Stimulated activated CD4-positive, alpha-beta T cell treated with anti-CD3 and anti-CD28 coated beads, Interleukin-12 subunit alpha, Interleukin-12 subunit beta, amount 100 ng/mL, for 4 hours (primary cell): ENCODE data around the gene XRN2.
"Not testable (repeated sequence)": the region's sequence is repeated elsewhere in the genome, so short reads cannot be mapped to it uniquely, and the experiment has no call there.

Source experiments
- DNase-seq: peaks from one replicate; pipeline ENCODE4 v3.0.0-alpha.2; 2020

The XRN2 gene

DNA sequence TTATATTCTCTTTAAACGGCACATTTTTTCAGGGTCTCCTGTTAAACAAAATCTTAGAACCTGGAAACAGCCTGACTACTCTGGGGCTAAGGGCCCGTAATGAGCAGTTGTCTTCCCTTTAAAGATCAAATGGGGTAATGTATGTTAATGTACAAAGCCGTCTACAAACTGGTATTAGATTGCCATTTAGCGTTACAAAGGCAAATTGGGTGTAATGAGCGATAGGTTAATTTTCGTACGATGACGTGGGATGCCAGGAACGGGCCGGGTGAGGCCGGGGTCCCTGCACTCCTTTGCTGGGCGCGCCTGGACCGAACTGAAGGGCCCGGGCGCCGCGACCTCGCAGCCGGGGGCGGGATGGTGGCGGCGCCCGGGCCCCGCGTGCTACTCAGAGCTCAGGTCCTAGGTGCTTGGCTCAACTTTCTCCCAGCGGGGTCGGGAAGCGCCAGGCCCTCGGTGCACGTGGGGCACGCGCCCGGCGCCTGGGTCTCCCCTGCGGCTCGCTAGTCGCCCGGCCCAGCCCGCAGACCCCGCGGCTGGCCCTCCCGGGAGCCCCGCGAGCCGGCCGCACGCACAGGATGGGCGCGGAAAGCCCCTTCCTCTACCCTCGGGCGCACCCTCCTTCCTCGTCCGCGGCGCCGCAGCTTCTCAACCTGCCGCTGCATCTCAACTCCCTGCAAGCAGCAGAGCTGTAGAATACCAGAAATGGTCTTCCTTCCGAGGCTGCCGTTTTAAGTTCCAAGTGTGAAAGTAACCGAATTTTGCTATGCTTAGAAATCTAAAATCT, 88.2 kb downstream of the XRN2 start:
- no peak for DNase-seq

- DNase-seq = no peak
Observed at GRCh38 chr20:21391972-21392352, 88.8 kb downstream of the XRN2 start.

- DNase-seq = no peak
Observed at GRCh38 chr20:21393166-21393565, 90.0 kb downstream of the XRN2 start.

- no peak for DNase-seq
Observed at GRCh38 chr20:21393816-21394519, 90.8 kb downstream of the XRN2 start.

DNA sequence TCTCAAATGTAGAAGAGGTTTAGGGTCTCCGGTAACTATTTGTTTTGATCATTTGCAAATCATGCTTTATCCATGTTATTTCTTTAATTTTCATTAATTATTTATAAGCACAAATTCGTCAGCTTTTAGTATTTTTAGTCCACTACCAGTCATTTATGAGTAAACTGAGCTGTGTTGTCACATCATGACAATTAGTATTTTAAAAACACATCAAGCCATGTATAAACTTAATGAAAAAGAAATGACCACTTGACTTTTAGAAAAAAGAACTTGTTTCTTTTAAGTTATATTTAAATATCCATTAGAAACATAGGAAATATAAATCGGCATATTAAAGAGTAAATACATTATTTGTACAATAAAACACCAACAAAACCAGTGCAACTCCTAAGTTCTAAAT, 91.4 kb downstream of the XRN2 start:
- DNase-seq = no peak

DNA sequence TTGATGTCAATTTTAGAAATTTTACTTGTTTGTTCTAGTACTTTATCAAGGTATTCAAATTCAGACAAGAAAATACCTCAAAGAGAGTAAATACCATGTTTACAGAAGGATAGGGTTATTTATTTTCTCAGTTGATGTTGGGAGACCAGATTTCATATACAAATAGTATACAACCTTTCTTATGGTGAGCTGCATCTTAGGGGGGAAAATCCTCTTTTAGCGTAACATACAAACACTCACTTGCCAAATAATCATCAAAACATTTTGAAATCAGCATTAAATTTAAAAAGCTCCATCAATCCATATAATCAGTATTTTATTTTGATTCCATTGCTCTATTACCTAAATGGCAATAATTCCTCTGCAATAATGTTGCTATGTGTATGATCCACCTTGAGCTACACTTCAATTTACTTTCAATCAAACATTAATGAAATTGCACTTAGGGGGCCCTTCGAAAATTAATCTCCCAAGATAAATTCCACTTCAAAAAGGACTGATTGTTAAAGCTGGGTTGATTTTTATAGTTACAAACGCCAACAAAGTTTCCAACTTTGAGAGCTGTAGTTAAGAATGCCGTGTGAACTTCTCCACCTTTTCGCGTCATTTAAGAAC, 92.0 kb downstream of the XRN2 start:
- no peak for DNase-seq

DNA sequence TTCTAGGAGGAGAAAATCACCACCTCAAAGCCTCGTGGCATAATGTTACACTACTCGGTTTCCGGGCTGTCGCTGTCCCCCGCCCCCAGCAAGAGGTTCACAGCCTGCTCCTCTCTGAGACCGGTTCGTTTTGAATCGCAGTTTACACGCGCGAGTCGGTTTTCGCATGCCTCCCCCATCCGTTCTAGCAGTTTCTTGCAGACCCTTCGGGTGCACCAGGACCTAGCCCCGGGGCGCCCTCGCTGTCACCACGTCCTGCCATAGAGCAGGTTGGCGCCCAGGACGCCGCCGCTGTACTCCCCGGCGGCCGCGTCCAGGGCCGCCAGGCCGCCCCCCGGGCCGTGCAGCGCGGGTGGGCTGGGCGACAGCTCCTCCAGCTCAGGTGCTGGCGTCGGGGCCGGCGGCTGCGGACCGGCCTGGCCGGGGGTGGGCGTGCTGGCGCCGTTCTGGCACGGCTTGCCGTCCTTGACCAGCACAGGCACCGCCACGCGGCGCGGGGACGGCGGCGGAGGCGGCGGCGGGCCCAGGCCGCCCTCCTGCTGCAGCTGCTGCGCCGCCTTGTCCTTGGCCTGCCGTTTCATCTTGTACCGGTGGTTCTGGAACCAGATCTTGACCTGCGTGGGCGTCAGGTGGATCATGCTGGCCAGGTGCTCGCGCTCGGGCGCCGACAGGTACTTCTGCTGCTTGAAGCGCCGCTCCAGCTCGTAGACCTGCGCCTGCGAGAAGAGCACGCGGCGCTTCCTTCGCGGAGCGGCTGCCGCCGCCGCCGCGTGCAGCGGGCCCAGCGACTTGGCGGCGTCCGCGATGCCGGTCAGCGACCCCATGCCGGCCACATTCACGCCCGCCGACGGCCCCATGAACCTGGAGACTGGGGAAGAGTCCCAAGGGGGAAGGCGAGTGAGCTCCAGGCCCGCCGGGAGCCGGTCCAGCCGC, 92.8 kb downstream of the XRN2 start:
- peak; percentile 18 for DNase-seq

GRCh38 chr20:21396599-21397340, 93.6 kb downstream of the XRN2 start:
- DNase-seq = peak; percentile 2

DNA sequence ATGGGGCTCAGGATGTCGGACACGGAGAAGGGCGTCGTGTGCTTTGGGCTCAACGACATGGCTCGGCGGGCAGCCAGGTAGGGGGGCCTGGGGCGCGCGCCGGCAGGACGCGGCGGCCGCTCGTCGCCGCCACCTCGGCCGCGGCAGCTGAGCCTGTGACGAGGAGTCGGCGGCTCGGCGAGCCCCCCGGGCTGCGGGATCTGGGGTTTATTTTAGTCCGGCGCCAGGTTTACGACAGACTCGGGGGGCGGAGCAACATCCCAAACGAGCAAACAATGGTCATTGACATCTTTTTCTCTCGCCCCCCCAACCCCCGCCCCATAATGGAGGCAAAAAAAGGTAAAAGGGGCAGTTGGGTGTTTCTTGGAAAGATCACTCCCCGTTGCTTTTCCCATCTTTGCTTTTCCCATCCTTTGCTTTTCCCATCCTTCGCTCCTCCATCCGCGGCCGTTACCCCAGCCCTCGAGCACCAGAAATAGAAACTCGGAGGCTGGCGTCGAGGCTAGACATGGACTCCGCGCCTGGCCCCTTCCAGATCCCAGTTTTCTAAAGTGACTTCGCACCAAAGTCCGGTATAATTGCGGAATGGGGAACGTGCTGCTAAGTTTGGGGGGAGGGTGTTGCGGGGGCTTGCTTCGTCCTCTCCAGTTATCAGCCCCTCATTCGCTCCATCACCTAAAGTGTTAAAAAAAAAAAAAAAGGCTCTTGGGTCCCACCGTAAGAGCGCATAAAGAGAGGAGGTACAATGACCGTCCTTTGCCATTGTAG, 94.4 kb downstream of the XRN2 start, which contains the start of gene NKX2-4:
Gene NKX2-4, minus strand, starts transcription at position 186 of the 768 bp plus-strand sequence. Its CDS starts 127 bp downstream, at position 59.
- no peak for DNase-seq

DNA sequence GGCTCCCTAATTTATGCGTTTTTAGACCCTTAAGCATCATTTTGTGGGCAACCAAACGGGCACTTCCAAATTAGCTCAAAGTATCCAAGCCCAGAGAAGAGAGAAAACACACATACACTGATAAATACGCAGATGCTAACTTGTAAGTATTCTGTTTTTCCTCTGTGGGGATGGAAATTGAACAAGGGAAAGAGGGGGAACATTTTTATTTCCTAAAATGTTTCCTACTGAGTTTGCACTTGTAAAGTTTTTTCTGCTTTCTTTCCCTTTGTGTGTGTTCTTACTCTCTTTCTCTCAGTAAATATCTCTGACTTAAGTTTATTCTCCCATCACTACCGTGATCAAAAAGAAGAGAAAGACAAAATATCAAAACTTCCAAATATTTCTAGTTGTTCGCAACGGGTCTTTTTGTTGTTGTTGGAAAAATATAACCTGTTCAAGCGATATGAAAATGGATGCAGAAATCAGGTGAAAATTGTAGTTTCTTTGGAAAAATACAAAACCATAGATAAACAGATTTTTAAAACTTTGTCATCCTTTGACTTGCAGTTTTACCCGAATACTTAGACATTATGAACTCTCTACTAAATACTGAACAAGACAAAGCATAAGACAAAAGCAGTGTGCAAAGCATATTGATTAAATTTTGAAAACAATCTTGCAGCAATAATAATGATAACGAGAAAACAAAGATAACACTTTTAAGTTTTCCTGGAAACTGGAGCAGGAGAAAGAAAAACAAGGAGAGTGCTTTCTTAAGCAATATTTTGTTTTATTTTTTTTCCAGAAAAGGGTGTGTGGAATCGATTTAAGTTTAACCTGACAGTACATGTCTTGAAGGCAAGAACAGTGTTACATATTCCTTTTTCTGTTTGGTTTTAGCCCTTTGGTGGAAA, 95.2 kb downstream of the XRN2 start:
- DNase-seq = no peak

GRCh38 chr20:21399005-21399475, 95.9 kb downstream of the XRN2 start:
- DNase-seq = no peak

- DNase-seq = no peak
Observed at GRCh38 chr20:21411725-21412124, 108.6 kb downstream of the XRN2 start.

GRCh38 chr20:21413996-21414395, 110.9 kb downstream of the XRN2 start:
- not testable (repeated sequence) for DNase-seq

DNA sequence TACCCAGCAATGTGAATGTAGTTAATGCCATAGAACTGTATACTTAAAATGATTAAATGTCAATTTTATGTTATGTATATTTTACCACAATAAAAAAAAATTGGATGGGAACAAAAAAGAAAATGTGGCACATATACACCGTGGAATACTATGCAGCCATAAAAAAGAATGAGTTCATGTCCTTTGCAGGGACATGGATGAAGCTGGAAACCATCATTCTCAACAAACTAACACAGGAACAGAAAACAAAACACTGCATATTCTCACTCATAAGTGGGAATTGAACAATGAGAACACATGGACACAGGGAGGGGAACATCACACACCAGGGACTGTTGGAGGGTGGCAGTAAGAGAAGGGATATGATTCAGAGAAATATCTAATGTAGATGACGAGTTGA, 116.0 kb downstream of the XRN2 start:
- not testable (repeated sequence) for DNase-seq

DNA sequence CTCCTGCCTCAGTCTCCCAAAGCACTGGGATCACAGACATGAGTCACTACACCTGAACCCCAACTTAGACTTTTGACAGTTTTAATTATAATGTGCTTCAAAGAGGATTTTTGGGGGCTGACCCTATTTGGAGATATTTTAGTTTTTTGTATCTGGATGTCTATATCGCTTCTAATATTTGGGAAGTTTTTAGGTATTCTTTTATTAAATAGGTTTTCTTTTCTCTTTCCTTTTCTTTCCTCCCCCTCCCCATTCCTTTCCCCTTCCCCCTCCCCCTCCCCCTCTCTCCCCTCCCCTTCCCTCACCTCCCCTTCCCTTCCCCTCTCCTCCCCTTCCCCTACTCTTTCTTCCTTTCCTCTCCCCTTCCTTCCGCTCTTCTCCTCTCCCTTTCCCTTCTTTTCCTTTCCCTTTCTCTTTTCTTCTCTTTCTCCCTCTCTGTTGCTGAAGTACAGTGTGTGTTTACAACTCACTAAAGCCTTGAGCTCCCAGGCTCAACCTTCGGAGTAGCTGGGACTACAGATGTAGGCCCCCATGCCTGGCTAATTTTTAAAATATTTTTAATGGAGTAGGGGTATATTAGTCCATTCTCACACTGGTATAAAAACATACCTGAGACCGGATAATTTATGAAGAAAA, 118.6 kb downstream of the XRN2 start:
- DNase-seq = no peak

DNA sequence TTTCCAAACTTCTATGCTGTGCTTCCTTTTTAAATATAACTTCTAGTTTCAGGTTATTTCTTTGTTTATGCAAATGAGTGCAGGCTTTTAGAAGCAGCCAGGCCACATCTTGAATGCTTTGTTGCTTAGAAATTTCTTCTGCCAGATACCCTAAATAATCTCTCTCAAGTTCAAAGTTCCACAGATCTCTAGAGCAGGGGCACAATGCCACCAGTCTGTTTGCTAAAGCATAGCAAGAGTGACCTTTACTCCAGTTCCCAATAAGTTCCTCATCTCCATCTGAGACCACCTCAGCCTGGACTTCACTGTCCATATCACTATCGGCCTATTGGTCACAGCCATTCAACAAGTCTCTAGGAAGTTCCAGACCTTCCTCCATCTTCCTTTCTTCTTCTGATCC, 120.6 kb downstream of the XRN2 start:
- not testable (repeated sequence) for DNase-seq

GRCh38 chr20:21424846-21425245, 121.7 kb downstream of the XRN2 start:
- no peak for DNase-seq

GRCh38 chr20:21430020-21430419, 126.9 kb downstream of the XRN2 start:
- no peak for DNase-seq

DNA sequence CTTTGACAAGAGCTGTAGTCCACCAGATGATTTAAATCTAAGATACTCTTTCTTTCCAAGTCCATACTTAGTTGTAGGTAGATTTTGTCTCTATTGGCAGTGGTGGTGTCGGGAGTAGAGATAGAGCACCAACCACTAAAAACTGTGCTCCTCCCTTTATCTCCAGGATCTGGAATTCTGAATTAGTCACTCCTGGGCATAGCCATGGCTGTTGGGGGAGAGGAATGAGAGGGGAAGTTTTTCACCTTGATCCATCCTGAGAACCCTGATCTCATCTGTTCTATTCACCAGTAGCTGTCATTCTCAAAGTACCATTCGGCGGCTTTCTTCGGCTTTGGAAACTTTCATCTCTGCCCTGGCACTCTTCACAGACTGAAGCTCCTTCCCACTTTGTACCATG, 129.8 kb downstream of the XRN2 start:
- no peak for DNase-seq
